GM06990 (cell line): ENCODE measurements around the gene ST6GALNAC2.
"Not testable (repeated sequence)": the region's sequence is repeated elsewhere in the genome, so short reads cannot be mapped to it uniquely, and the experiment has no call there.

Source experiments
- DNase-seq: peaks from one replicate; pipeline ENCODE4 v3.0.0-alpha.2; 2011; ENCODE audit not compliant: insufficient read length; ENCODE audit errors: extremely low read depth
- H3K27me3 ChIP-seq: replicated peaks from 2 replicates; pipeline ENCODE4 v1.6.0; 2011; ENCODE audit warnings: low read length; ENCODE audit not compliant: control insufficient read depth, insufficient read depth
- H3K36me3 ChIP-seq: 2 replicates; pipeline ENCODE4 v1.5.1; 2011; ENCODE audit warnings: low read length; ENCODE audit not compliant: control insufficient read depth, insufficient read depth
- H3K4me3 ChIP-seq: replicated peaks from 2 replicates; pipeline ENCODE4 v1.5.1; 2011; ENCODE audit warnings: low read depth, mild to moderate bottlenecking, control low read depth, low read length
- TF ChIP-seq, protein P1 (sequence below): IDR thresholded peaks from 2 replicates; pipeline ENCODE4 v1.5.1; 2011; ENCODE audit warnings: low read length, control low read depth, mild to moderate bottlenecking, inconsistent platforms; ENCODE audit not compliant: insufficient read depth, poor library complexity, severe bottlenecking

The ST6GALNAC2 gene

DNA sequence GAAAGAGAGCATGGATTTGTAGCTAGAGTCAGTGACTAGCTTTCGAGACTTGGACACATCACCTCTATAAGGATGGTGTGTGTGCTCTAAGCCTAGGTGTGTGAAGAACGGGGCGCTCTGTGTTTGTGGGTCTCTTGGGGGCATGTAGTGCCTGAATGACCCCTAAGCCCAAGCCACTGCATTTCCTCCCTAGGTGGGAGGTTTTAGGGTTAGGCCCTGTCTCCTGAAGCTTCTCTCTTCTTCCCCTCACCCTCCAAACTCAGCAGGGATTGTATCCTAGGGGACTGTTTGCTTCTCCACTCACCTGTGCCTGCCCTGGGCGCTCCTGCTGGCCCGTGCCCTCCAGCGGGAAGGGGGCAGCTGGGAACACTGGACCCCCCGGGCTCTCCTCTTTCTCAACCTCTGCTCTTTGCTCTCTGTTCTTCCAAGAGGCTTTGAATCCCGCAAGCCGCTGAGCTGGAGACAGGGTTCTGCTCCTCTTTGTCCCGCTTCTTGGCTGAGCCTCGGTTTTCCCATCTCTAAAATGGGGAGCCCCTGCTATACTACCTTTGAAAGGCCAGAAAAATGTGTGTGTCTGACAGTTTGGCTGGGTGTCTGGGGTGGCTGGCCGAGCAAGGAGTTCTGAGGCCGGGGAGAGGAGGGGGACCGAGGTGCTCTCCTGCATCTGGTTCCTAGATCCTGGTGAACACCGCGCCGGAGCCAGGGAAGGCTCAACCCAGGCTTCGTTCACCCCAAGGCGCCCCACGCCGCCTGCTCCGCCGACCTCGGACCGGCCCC lies 49.0 kb downstream of the ST6GALNAC2 start:
- TF ChIP-seq, protein P1, sequence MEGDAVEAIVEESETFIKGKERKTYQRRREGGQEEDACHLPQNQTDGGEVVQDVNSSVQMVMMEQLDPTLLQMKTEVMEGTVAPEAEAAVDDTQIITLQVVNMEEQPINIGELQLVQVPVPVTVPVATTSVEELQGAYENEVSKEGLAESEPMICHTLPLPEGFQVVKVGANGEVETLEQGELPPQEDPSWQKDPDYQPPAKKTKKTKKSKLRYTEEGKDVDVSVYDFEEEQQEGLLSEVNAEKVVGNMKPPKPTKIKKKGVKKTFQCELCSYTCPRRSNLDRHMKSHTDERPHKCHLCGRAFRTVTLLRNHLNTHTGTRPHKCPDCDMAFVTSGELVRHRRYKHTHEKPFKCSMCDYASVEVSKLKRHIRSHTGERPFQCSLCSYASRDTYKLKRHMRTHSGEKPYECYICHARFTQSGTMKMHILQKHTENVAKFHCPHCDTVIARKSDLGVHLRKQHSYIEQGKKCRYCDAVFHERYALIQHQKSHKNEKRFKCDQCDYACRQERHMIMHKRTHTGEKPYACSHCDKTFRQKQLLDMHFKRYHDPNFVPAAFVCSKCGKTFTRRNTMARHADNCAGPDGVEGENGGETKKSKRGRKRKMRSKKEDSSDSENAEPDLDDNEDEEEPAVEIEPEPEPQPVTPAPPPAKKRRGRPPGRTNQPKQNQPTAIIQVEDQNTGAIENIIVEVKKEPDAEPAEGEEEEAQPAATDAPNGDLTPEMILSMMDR = no peak
- H3K4me3 ChIP-seq = no peak overlapping the region
- H3K36me3 ChIP-seq = no peaks in the 10 kb centered on the region
- no peak for DNase-seq
- peaks cover 6% of the 10 kb centered on the region for H3K27me3 ChIP-seq

DNA sequence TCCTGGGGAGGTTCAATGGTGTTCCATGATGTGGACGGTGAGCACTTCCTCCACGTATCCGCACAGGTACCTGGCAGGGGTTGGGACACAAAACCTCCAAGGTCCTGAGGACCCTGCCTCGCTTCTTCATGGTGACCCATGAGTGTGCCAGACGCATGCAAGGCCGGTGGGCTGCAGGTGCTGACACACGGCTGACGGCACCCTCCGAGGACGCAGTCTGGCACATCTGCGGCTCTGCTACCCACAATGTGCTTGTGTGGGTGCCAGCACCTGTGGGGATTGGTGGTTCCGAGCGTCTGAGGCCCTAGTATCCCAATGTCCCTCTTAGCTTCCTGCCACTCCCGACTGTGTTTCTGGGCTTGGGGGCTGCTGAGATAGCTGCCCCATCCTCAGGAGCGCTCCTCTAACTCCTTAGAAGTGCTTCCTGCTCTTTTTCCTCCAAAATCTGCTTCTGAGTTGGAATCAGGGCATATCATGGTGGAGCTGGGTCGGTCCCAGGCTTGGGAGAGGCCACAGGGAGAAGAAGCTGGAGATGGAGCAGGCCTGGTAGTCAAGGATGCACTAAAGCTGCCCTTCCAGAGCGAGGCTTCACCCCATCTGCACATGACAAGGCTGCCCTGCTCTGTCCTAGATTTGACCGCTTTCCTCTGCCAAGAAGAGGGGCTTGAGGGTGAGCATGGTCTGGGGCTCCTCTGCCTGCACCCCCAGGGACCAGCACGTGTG lies 49.7 kb downstream of the ST6GALNAC2 start:
- DNase-seq = no peak
- Histone ChIP-seq H3K27me3 (peaks cover 6% of the 10 kb centered on the region), H3K4me3 (no peak overlapping the region), H3K36me3 (no peaks in the 10 kb centered on the region)
- TF ChIP-seq, protein P1 = no peak

DNA sequence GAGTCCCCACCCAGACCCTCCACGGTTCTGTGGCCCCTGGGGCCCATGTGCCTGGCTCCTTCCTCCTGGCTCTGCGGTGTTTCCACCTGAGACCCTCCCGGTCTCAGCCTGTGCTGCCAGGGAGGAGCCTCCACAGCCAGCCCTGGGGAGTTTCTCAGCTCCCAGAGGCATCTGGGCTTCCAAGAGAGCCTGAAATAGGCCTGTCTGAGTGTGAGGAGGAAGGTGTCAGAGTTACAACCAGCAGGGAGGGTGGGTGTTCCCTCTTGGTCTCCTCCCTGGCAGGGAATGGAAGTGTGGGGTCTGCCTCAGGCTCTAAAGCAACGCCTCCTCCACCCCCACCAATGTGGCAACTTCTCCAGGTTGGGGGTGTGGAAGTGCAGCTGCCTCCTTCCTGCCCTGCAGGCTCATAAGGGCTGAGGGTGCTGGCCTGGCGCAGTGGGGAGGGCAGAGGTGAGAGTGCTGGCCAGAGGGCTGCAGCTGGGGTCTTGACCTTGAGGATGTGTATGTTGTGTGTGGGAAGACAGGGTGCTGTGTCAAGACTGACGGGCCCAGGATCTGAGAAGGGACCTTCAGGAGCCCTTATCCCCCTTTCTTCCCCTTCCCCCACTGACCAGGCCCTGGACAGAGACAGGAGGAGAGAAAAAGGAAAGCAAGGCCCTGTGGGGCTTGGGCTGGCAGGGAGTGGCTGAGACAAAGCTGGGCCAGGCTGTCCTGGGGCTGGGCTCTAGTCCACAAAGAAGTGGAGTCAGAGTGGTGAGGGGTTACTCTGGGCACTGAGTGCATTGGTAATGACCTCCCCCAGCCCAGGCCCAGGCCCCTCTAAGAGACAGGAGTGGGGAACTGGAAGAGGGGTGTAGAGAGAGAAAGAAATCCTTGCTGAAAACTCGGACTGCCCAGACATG lies 50.6 kb downstream of the ST6GALNAC2 start:
- no peak overlapping the region for H3K4me3 ChIP-seq
- H3K27me3 ChIP-seq = peaks cover 6% of the 10 kb centered on the region
- TF ChIP-seq, protein P1 = no peak
- no peak for DNase-seq
- no peaks in the 10 kb centered on the region for H3K36me3 ChIP-seq

DNA sequence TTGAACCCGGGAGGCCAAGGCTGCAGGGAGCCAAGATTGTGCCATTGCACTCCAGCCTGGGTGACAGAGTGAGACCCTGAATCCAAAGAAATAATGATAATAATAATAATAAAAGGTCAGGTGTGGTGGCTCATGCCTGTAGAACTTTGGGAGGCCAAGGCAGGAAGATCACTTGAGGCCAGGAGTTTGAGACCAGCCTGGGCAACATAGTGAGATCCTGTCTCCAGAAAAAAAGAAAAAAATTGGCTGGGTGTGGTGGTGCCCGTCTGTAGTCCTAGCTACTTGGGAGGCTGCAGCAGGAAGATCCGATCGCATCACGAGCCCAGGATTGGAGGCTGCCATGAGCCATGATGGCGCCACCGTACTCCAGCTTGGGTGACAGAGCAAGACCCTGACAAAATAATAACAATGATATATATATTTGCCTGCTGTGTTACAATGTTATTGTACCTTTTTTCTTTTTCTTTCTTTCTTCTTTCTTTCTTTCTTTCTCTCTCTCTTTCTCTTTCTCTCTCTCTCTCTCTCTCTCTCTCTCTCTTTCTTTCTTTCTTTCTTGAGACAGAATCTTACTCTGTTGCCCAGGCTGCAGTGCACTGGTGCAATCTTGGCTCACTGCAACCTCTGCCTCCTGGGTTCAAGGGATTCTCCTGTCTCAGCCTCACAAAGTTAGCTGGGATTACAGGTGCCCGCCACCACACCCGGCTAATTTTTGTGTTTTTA lies 51.9 kb downstream of the ST6GALNAC2 start:
- H3K36me3 ChIP-seq, H3K27me3 ChIP-seq, DNase-seq, H3K4me3 ChIP-seq: not testable (repeated sequence)

DNA sequence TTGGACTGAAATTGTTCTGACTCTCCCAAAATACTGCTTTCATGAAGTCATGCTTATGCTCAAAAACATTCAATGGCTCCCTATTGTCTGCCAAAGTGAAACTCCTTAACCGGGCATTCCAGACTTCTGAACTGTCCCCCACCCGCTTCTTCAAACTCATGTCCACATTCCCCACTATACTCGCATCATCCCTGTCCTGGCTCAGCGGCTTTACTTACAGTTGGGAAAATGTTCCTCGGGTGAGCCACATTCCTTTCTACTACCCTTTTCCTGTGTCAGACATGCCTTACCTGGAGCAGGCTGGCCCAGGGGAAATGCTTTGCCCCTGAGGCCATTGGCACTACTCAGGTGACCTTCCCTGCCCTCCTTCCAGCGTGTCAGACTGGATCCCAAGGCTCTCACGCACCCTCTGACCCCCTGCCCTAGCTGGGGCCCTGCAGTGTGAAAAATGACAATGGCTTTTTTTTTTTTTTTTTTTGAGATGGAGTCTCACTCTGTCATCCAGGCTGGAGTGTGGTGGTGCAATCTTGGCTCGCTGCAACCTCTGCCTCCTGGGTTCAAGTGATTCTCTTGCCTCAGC lies 53.5 kb downstream of the ST6GALNAC2 start:
- no peak for DNase-seq
- Histone ChIP-seq H3K4me3 (no peak overlapping the region), H3K36me3 (no peaks in the 10 kb centered on the region), H3K27me3 (peaks cover 6% of the 10 kb centered on the region)
- TF ChIP-seq, protein P1 = no peak
